Tibial artery (tissue), 4 donors: ENCODE data around the gene TRAP1.
A peak's percentile ranks its signal among the peaks of the same experiment; 100 is the strongest.

Source experiments
- DNase-seq, 2 donors: peaks; one replicate each; pipeline ENCODE4 v3.0.0-alpha.2; 2019
- H3K27ac ChIP-seq, 2 donors: fragments of 200-600 bp; sonication (generic) in 1 of 2; 1 replicate in 1 of 2; 2 replicates in 1 of 2; pipeline ENCODE4 v1.5.1; 2018 to 2019; ENCODE audit warnings: mild to moderate bottlenecking in 1 of 2
- H3K27me3 ChIP-seq, 2 donors: fragments of 200-600 bp; sonication (generic) in 1 of 2; one replicate each; pipeline versions ENCODE4 v1.5.1 to v1.6.0; 2016 to 2019
- H3K36me3 ChIP-seq, 3 donors: fragments of 200-600 bp; sonication (generic) in 2 of 3; one replicate each; pipeline ENCODE4 v1.5.1; 2016 to 2019; ENCODE audit warnings: mild to moderate bottlenecking in 2 of 3
- H3K4me1 ChIP-seq, 4 donors: fragments of 200-600 bp; sonication (generic) in 2 of 4; 1 replicate in 3 of 4; 2 replicates in 1 of 4; pipeline ENCODE4 v1.5.1; 2016 to 2019
- H3K4me3 ChIP-seq, 2 donors: fragments of 200-600 bp; sonication (generic) in 1 of 2; 1 replicate in 1 of 2; 2 replicates in 1 of 2; pipeline ENCODE4 v1.5.1; 2018 to 2019; ENCODE audit warnings: mild to moderate bottlenecking in 2 of 2
- H3K9me3 ChIP-seq, 3 donors: fragments of 200-600 bp; sonication (generic) in 1 of 3; one replicate each; pipeline ENCODE4 v1.5.1; 2016 to 2019
- CTCF ChIP-seq, 2 experiments: fragments of 200-600 bp in 1 of 2; fragments of 450-650 bp in 1 of 2; IDR thresholded peaks; one replicate each; pipeline ENCODE4 v1.5.1; 2017 to 2019; ENCODE audit warnings: antibody characterized with exemption in 2 of 2, mild to moderate bottlenecking in 1 of 2, moderate library complexity in 1 of 2
- intact Hi-C: fragments of 100-400 bp; cut with DNase I; formaldehyde crosslinking; loops from one replicate; pipeline ENCODE4 v1.15.0; 2023; ENCODE audit warnings: low total_unique reads

Gene TRAP1

GRCh38 chr16:3641801-3642396, 75.4 kb downstream of the TRAP1 start:
- Histone ChIP-seq H3K27me3 (no peaks in the 10 kb centered on the region), H3K4me3 (no peak overlapping the region), H3K27ac (no peak overlapping the region), H3K9me3 (no peaks in the 10 kb centered on the region), H3K36me3 (peaks cover 9 to 39% (median 21%) of the 10 kb centered on the region in 3 donors), H3K4me1 (peaks cover 0 to 5% (median 0%) of the 10 kb centered on the region in 4 donors)
- TF ChIP-seq CTCF (IDR thresholded peaks at IDR 0.05) = no peak
- intact Hi-C loops = no loop called here
- peak in 1 of 2 donors; percentile 28 for DNase-seq

- no peak for TF ChIP-seq CTCF (IDR thresholded peaks at IDR 0.05)
Observed at GRCh38 chr16:3640632-3641501, 76.5 kb downstream of the TRAP1 start.

GRCh38 chr16:3640207-3640606, 77.1 kb downstream of the TRAP1 start:
- intact Hi-C loops = no loop called here
- no peak overlapping the region for H3K27ac ChIP-seq
- DNase-seq = no peak

More at GRCh38 chr16:3640632-3641501, 76.5 kb downstream of the TRAP1 start:
- Histone ChIP-seq H3K4me1 (peaks cover 0 to 5% (median 0%) of the 10 kb centered on the region in 4 donors), H3K27me3 (no peaks in the 10 kb centered on the region), H3K36me3 (peaks cover 9 to 39% (median 21%) of the 10 kb centered on the region in 3 donors), H3K4me3 (no peak overlapping the region), H3K9me3 (no peaks in the 10 kb centered on the region), H3K27ac (no peak overlapping the region)
- intact Hi-C loops = no loop called here
- DNase-seq = peak in 1 of 2 donors; percentile 43

GRCh38 chr16:3638916-3639644, 78.2 kb downstream of the TRAP1 start:
- peaks cover 0 to 5% (median 0%) of the 10 kb centered on the region in 4 donors for H3K4me1 ChIP-seq
- DNase-seq = no peak
- TF ChIP-seq CTCF (IDR thresholded peaks at IDR 0.05) = no peak
- no peaks in the 10 kb centered on the region for H3K9me3 ChIP-seq
- peaks cover 9 to 34% (median 21%) of the 10 kb centered on the region in 3 donors for H3K36me3 ChIP-seq
- intact Hi-C loops = no loop called here
- H3K27me3 ChIP-seq = no peaks in the 10 kb centered on the region
- H3K27ac ChIP-seq = no peak overlapping the region
- H3K4me3 ChIP-seq = no peak overlapping the region

More at GRCh38 chr16:3640207-3640606, 77.1 kb downstream of the TRAP1 start:
- peaks cover 0 to 5% (median 0%) of the 10 kb centered on the region in 4 donors for H3K4me1 ChIP-seq
- TF ChIP-seq CTCF (IDR thresholded peaks at IDR 0.05) = no peak
- H3K9me3 ChIP-seq = no peaks in the 10 kb centered on the region
- no peak overlapping the region for H3K4me3 ChIP-seq
- peaks cover 9 to 34% (median 21%) of the 10 kb centered on the region in 3 donors for H3K36me3 ChIP-seq
- no peaks in the 10 kb centered on the region for H3K27me3 ChIP-seq

- H3K4me1 ChIP-seq = peaks cover 0 to 1% (median 0%) of the 10 kb centered on the region in 4 donors
- intact Hi-C loops = no loop called here
- no peak overlapping the region for H3K27ac ChIP-seq
- TF ChIP-seq CTCF (IDR thresholded peaks at IDR 0.05) = no peak
- no peak overlapping the region for H3K4me3 ChIP-seq
- no peaks in the 10 kb centered on the region for H3K27me3 ChIP-seq
- DNase-seq = peak in 1 of 2 donors; percentile 28
- peaks cover 7 to 21% (median 13%) of the 10 kb centered on the region in 3 donors for H3K36me3 ChIP-seq
- H3K9me3 ChIP-seq = no peaks in the 10 kb centered on the region
Observed at GRCh38 chr16:3637371-3637923, 79.9 kb downstream of the TRAP1 start.
